Skin of body (tissue), 2 donors: Measurements from ENCODE around the gene SLC34A2. TPM values are rescaled to one million over a fixed set of nuclear protein-coding genes. Genes with fewer than 3 reads are reported as not detected.
"Not testable (repeated sequence)": the region's sequence is repeated elsewhere in the genome, so short reads cannot be mapped to it uniquely, and the experiment has no call there.

ENCODE experiments used
- DNase-seq: peaks from one replicate; lab custom pipeline; 2025; lab: John Stamatoyannopoulos, UW
- total RNA-seq: library from RNA; depleted of rRNA; stranded (reverse); fragments of >200 nt; gene quantifications from one replicate; pipeline ENCODE4 v1.2.3, GENCODE V29; 2014

Gene SLC34A2, protein sequence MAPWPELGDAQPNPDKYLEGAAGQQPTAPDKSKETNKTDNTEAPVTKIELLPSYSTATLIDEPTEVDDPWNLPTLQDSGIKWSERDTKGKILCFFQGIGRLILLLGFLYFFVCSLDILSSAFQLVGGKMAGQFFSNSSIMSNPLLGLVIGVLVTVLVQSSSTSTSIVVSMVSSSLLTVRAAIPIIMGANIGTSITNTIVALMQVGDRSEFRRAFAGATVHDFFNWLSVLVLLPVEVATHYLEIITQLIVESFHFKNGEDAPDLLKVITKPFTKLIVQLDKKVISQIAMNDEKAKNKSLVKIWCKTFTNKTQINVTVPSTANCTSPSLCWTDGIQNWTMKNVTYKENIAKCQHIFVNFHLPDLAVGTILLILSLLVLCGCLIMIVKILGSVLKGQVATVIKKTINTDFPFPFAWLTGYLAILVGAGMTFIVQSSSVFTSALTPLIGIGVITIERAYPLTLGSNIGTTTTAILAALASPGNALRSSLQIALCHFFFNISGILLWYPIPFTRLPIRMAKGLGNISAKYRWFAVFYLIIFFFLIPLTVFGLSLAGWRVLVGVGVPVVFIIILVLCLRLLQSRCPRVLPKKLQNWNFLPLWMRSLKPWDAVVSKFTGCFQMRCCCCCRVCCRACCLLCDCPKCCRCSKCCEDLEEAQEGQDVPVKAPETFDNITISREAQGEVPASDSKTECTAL
- 1.1 TPM for total RNA-seq

DNA sequence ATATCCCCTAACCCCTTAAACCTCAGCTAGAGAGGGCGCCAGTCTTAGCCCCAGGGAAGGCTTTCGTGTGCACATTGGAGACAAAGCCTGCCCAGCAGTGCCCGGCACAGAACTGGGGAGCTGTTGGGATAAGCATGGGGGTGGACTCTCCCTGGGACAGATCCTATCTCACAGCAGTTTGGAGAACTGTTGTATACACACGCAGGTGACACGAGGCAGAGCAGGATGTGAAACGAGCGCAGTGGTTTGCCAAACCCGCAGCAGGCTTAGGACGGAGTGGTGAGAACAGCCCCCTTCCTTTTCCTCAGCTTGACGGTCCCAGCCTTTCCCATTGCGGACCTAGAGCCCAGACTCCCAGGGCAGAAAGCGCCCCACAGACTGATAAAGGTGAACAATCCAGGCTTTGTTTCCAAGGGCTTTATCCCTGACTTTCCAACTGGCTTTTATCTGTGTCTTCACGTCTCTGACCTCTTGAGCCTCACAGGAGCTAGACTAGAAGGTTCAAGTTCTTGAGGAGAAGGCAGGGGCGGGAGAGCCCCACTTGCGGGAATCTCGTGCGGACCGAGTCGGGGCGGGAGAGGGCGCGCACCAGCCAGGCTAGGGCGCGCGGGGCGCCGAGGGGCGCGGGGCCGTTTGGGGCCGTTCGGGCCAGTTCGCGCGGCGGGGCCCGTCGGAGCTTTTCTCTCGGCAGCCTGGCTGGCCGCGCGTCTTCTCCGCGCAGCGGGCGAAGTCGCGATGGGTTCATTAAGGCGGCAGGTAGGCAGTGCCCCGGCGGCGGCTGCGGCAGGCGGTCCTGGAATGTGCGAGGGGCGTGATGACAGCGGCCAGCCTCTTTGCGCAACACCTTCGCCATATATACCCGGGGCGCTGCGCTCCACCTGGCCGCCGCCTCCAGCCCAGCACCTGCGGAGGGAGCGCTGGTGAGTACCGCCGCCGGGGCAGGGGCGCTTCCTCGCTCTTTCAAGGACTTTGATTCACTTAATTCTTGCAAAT, at the start of gene SLC34A2:
TSS of gene SLC34A2 (plus strand) at position 881 of the 993 bp plus-strand sequence. CDS start 6,650 bp downstream, outside the sequence.
- DNase-seq, result no peak

DNA sequence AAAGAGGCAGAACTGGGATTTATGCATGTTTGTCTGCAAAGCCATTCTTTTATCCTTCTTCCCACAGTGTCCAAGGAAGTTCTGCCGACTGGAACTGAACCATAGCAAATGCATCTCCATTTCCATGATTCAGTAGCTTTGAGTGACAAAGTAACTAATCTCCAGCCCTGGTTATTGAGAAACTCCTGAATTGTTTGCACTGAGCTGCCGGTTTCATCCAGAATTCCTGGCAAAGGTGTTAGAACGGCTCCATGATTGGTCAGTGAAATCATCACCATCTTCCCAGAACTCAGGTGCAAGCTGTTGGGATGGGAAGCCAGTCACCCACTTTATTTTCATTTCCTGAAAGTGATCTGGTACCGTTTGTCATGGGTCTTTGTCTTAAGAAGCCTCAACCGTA, 47.0 kb upstream of the SLC34A2 start:
- no peak for DNase-seq

DNA sequence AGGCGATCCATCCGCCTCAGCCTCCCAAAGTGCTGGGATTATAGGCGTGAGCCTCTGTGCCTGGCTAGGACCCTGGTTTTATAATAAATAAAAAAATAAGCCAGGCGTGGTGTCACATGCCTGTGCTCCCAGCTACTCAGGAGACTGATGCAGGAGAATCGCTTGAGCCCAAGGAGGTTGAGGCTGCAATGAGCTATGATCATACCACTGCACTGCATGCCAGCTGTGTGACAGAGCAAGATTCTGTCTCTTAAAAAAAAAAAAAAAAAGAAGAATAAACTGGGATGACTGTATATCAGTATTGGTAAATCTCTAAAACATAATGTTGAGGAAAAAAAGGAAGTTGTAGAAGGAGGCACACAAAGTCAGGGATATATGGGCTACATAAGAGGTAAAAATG, 45.7 kb upstream of the SLC34A2 start:
- no peak for DNase-seq

DNA sequence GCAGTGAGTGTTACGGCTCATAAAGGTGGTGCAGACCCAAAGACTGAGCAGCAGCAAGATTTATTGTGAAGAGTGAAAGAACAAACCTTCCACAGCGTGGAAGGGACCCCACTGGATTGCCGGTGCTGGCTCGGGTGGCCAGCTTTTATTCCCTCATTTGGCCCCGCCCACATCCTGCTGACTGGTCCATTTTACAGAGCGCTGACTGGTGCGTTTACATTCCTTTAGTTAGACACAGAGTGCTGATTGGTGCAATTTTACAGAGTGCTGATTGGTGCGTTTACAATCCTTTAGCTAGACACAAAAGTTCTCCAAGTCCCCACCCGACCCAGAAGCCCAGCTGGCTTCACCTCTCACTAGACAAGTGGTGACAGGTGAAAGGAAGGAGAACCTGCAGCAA, 42.0 kb upstream of the SLC34A2 start:
- DNase-seq, result not testable (repeated sequence)

DNA sequence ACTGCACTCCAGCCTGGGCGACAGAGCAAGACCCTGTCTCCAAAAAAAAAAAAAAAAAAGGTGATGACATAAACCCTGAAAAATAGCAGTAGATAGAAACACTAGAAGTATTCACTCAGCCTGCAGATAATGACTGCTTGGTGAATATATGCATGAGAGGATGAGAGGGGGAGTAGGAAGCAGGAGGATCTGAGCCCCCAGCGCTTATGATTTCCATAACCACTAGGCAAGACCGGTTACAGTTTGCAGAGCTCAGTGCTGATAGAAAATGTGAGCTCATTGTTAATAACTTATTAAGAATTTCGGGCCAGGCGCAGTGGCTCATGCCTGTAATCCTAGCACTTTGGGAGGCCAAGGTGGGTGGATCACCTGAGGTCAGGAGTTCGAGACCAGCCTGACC, 40.8 kb upstream of the SLC34A2 start:
- no peak for DNase-seq

DNA sequence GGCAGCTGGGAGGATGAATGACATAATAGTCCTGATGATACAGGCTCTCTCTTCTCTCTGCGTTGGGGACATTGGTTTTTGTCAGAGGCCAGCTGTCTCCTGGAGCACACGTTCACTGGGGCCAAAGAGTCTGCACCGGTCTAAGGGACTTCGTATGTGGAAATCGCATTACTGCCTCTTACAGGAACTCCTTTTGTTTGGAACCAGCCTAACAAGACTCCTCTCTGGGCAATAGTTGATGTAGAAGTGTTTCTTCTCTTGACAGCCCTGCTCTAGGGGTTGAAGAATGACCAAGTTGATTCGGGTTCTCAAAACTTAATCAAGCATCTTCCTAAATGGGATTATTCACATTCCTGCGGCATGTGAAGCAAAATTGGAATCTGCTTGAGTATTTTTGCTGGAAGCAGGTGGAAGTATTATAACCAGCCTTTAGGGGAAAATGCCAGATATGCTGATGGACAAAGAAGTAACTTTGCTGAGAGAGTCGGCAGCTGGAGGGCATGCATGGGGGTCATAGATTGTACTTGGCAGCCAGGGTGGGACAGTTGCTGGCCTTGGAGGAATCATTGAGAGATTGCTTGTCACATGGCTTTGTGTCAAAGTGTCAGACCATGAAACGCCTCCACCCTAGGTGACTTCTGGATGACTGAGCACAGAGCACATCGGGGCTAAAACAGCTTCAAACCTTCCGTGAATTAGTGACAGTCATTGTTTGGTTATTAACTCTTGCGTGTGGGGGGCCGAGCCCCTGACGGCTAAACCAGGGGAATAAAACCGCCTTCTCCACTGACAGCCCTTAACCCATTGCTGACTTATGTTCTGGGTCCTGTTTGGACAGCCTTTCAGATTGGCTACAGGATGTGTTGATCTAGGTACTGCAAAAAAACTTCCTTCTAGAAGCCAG, 34.4 kb upstream of the SLC34A2 start:
- no peak for DNase-seq

- DNase-seq, result no peak
These were observed 31.0 kb upstream of the SLC34A2 start for GRCh38 chr4:25624616-25625015.

DNA sequence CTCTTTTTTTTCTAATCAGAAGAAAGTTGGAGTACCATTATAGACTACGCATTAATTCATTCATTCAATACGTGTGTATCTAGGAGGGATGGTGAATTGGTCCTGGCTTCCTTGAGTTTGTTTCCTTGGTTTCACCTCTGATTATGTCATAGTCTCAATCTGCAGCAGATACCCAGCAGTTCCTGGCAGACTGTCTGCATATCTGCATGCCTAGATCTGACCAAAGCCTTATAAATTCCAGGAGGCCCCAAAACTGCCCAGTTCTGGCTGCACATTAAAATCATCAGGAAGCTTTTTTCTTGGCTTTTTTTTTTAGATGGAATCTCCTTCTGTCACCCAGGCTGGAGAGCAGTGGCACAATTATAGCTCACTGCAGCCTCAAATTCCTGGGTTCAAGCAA, 27.2 kb upstream of the SLC34A2 start:
- no peak for DNase-seq

- DNase-seq, result no peak
These were observed 23.5 kb upstream of the SLC34A2 start for GRCh38 chr4:25632135-25632534.

GRCh38 chr4:25633541-25633940, 22.1 kb upstream of the SLC34A2 start:
- no peak for DNase-seq

GRCh38 chr4:25635501-25635900, 20.1 kb upstream of the SLC34A2 start:
- DNase-seq, result no peak

GRCh38 chr4:25637581-25638220, 17.9 kb upstream of the SLC34A2 start:
- DNase-seq, result no peak

DNA sequence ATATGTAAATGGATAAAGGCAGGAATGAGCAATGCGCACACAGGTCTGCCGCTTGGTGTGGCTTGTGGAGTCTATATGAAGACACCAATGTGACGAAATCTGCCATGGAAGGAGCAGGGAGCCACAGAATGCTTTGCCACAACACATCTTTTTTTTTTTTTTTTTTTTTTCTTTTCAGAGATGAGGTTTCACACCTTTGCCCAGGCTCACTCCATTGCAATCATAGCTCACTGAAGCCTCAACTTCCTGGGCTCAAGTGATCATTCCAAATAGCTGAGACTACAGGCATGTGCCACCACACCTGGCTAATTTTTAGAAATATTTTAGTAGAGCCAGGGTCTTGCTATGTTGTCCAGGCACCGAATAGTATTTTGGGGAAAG, 17.4 kb upstream of the SLC34A2 start:
- no peak for DNase-seq

GRCh38 chr4:25638806-25639205, 16.8 kb upstream of the SLC34A2 start:
- no peak for DNase-seq

- no peak for DNase-seq
These were observed 5.3 kb upstream of the SLC34A2 start for GRCh38 chr4:25650311-25650710.

DNA sequence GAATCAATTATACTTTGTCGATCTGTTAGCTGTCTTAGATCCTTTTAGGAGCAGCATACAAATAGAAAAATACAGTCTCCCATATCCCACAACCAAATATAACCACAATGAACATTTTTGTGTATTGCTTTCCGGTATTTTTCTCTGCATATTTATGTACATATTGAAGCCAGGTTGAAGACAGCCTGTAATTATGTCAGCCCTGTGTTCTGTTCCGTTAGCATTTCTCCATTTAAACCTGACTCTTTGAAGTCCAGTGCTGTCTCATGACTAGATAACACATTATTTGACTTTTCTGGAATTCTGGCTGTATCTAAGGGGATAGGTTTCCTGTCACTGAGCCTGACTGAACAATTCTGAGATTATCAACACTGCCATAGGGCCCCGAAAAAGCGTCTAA, 4.0 kb upstream of the SLC34A2 start:
- no peak for DNase-seq

- DNase-seq, result no peak
These were observed 1.4 kb upstream of the SLC34A2 start for GRCh38 chr4:25654031-25654970.

GRCh38 chr4:25656031-25656430, 380 bp downstream of the SLC34A2 start:
- no peak for DNase-seq

- no peak for DNase-seq
These were observed 2.7 kb downstream of the SLC34A2 start for GRCh38 chr4:25658357-25658771.
